GM12875 (cell line): Measurements from ENCODE around the gene MAFB.

Source experiments
- H3K4me3 ChIP-seq: one replicate; pipeline ENCODE4 v1.5.1; 2011; ENCODE audit warnings: low read depth, low read length, control low read depth
- CTCF ChIP-seq: IDR thresholded peaks from 2 replicates; pipeline ENCODE4 v1.5.1; 2011; ENCODE audit warnings: low read depth, mild to moderate bottlenecking, control low read depth, inconsistent platforms, low read length, moderate library complexity, borderline replicate concordance; ENCODE audit not compliant: insufficient read depth

MAFB gene

DNA sequence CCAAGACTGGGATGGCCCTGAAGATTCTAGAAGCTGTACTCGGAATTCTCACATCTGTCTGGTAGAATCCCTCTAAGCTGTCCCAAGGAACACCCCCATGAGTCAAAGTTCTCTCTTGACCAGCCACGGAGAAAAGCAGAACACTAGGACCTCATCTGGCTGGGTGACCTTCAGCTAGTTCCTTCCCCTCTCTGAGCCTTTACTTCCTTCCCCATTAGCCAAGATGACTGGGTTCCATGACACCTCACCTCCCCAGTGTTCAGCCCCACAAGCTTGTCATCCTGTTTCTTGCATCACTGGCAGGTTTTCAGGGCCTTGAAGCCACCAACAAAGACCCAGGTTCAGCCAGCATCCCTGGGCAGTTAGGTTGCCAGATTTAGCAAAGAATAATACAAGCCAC lies 47.8 kb downstream of the MAFB start:
- TF ChIP-seq CTCF, result no peak
- H3K4me3 ChIP-seq, result no peak overlapping the region

GRCh38 chr20:40640667-40641066 lies 48.4 kb downstream of the MAFB start:
- no peak for TF ChIP-seq CTCF
- H3K4me3 ChIP-seq, result no peak overlapping the region

- no peak for TF ChIP-seq CTCF
- no peak overlapping the region for H3K4me3 ChIP-seq
Measured at GRCh38 chr20:40639676-40640355, 49.2 kb downstream of the MAFB start.

DNA sequence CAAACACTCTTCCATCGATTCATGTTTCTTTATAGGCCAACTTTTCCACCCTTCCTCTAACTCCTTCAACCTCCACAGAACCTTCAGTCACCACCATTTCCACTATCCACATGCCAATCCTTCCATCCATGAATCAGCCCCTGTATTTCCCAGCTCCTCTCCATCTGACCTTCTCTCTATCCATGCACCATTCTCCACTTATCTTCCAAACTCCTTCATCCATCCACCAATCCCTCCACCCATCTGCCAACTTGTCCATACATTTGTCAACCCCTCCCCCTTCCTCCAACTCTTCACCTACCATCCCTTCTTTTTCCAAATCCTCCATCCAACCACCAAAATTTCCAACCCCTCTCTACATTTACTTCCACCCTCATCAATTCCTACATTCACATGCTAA lies 49.9 kb downstream of the MAFB start:
- no peak overlapping the region for H3K4me3 ChIP-seq
- TF ChIP-seq CTCF, result no peak

GRCh38 chr20:40638414-40638813 lies 50.6 kb downstream of the MAFB start:
- H3K4me3 ChIP-seq, result no peak overlapping the region
- no peak for TF ChIP-seq CTCF

GRCh38 chr20:40637176-40637575 lies 51.9 kb downstream of the MAFB start:
- no peak for TF ChIP-seq CTCF
- H3K4me3 ChIP-seq, result no peak overlapping the region

DNA sequence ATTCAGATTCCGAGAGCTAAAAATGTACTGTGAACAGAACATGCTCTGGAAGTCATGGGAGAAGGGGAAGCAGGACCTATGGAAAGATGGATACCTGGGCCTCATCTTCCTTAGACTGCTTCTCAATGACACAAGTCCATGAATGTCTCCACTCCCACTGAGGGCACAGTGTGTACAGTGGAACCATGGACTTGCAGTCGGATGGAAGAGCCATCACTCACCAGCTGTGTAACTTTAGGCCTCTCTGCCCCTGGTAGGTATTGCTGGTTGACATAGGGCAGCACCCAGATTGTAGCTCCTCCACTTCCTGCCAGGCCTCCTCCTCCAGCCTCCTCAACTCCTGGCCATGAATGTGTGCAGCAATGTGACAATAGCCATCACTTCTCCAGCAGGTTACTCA lies 52.5 kb downstream of the MAFB start:
- no peak overlapping the region for H3K4me3 ChIP-seq
- TF ChIP-seq CTCF, result no peak
